Kidney (tissue), 14 donors: ENCODE results near the gene OR52E1. TPM values are rescaled to one million over a fixed set of nuclear protein-coding genes. Genes with fewer than 3 reads are reported as not detected.

Experiments
- DNase-seq, 5 donors: peaks; one replicate each; pipeline ENCODE4 v3.0.0-alpha.2; 2013 to 2020
- FAIRE-seq: peaks from 2 replicates; lab custom pipeline; 2012; peaks lifted over from hg19 to GRCh38; lab: Jason Lieb, UNC
- H3K27ac ChIP-seq, 2 donors: one replicate each; pipeline ENCODE4 v1.7.0; 2013; ENCODE audit warnings: low read depth in 2 of 2, low read length in 2 of 2, inconsistent platforms in 1 of 2
- H3K27me3 ChIP-seq: one replicate; pipeline ENCODE4 v1.7.1; 2013; ENCODE audit warnings: low read length, inconsistent platforms; ENCODE audit not compliant: control insufficient read depth, insufficient read depth
- H3K36me3 ChIP-seq, 3 donors: one replicate each; pipeline versions ENCODE4 v1.7.0 to v1.7.1; 2013; ENCODE audit warnings: low read length in 3 of 3, control low read depth in 1 of 3, inconsistent platforms in 1 of 3; ENCODE audit not compliant: insufficient read depth in 3 of 3, control insufficient read depth in 2 of 3
- H3K4me1 ChIP-seq, 3 donors: one replicate each; pipeline versions ENCODE4 v1.7.0 to v1.7.1; 2013; ENCODE audit warnings: low read length in 3 of 3, inconsistent platforms in 1 of 3, low read depth in 1 of 3; ENCODE audit not compliant: control insufficient read depth in 2 of 3, insufficient read depth in 2 of 3
- H3K4me3 ChIP-seq, 3 donors: one replicate each; pipeline versions ENCODE4 v1.7.0 to v1.8.1; 2013; ENCODE audit warnings: low read length in 3 of 3, control low read depth in 1 of 3, inconsistent platforms in 1 of 3
- H3K9ac ChIP-seq, 3 donors: one replicate each; pipeline versions ENCODE4 v1.7.0 to v1.7.1; 2013; ENCODE audit warnings: low read length in 3 of 3, control low read depth in 1 of 3, inconsistent platforms in 1 of 3
- H3K9me3 ChIP-seq, 3 donors: one replicate each; pipeline versions ENCODE4 v1.7.0 to v1.7.1; 2013; ENCODE audit warnings: low read length in 3 of 3, control low read depth in 1 of 3, inconsistent platforms in 1 of 3; ENCODE audit not compliant: control insufficient read depth in 2 of 3, insufficient read depth in 1 of 3
- intact Hi-C: fragments of 100-400 bp; cut with DNase I; formaldehyde crosslinking; loops from one replicate; pipeline ENCODE4 v1.11.1; 2022
- polyA plus RNA-seq: library from polyadenylated mRNA; stranded (reverse); fragments of 350-450 nt; fragmentation: Illumina TruSeq; extraction: RNeasy Lipid Tissue Mini Kit (QIAGEN cat#74804); gene quantifications from one replicate; pipeline ENCODE4 v1.2.3, GENCODE V29; 2014; ENCODE audit warnings: low read depth, low replicate concordance; ENCODE audit not compliant: insufficient read depth
- total RNA-seq: library from RNA; stranded (reverse); fragmentation: NEBNext Ultra II Directional; extraction: Animal tissue kit (Norgen Biotek cat#: 25700); gene quantifications from one replicate; pipeline ENCODE4 v1.2.1, GENCODE V29; 2021
- TF ChIP-seq, protein P1 (sequence below): IDR thresholded peaks from 3 replicates; pipeline ENCODE4 v1.5.1; 2012; ENCODE audit warnings: mild to moderate bottlenecking, moderate library complexity, borderline replicate concordance; ENCODE audit not compliant: insufficient read depth; ENCODE audit errors: extremely low read depth
- donor health status: control.
- donor health status: control.
- donor health status: control.
- donor health status: control.
- donor health status: control.
- donor health status: DM: yes; HTN: yes; CAD: no.
- donor health status: Normal renal cell carcinoma (clear cell type).

Gene OR52E1
- total and polyA plus RNA-seq, 2 donors from 2014 or later = not detected

GRCh38 chr11:5107285-5107684 lies 37.9 kb downstream of the OR52E1 start:
- DNase-seq = no peak
- Histone ChIP-seq H3K9me3 (no peaks in the 10 kb centered on the region), H3K4me3 (no peak overlapping the region), H3K27me3 (no peaks in the 10 kb centered on the region), H3K27ac (no peak overlapping the region), H3K9ac (no peak overlapping the region), H3K4me1 (no peaks in the 10 kb centered on the region), H3K36me3 (no peaks in the 10 kb centered on the region)
- TF ChIP-seq, protein P1, sequence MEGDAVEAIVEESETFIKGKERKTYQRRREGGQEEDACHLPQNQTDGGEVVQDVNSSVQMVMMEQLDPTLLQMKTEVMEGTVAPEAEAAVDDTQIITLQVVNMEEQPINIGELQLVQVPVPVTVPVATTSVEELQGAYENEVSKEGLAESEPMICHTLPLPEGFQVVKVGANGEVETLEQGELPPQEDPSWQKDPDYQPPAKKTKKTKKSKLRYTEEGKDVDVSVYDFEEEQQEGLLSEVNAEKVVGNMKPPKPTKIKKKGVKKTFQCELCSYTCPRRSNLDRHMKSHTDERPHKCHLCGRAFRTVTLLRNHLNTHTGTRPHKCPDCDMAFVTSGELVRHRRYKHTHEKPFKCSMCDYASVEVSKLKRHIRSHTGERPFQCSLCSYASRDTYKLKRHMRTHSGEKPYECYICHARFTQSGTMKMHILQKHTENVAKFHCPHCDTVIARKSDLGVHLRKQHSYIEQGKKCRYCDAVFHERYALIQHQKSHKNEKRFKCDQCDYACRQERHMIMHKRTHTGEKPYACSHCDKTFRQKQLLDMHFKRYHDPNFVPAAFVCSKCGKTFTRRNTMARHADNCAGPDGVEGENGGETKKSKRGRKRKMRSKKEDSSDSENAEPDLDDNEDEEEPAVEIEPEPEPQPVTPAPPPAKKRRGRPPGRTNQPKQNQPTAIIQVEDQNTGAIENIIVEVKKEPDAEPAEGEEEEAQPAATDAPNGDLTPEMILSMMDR = no peak
- no peak for FAIRE-seq
- intact Hi-C loops = no loop called here

DNA sequence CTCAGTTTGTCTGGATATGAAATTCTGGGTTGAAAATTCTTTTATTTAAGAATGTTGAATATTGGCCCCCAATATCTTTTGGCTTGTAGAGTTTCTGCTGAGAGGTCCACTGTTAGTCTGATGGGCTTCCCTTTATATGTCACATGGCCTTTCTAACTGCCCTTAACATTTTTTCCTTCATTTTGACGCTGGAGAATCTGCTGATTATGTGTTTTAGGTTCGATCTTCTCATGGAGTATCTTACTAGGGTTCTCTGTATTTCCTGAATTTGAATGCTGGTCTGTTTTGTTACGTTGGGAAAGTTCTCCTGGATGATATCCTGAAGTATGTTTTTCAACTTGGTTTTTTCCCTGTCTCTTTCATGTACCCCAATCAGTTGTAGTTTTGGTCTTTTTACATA lies 46.0 kb downstream of the OR52E1 start:
- Histone ChIP-seq H3K9ac (no peak overlapping the region), H3K36me3 (no peaks in the 10 kb centered on the region), H3K9me3 (no peaks in the 10 kb centered on the region), H3K4me1 (no peaks in the 10 kb centered on the region), H3K27me3 (no peaks in the 10 kb centered on the region), H3K4me3 (no peak overlapping the region), H3K27ac (no peak overlapping the region)
- FAIRE-seq = no peak
- no peak for DNase-seq
- intact Hi-C loops = no loop called here
- TF ChIP-seq, protein P1 = no peak

GRCh38 chr11:5117588-5117987 lies 48.2 kb downstream of the OR52E1 start:
- no peaks in the 10 kb centered on the region for H3K4me1 ChIP-seq
- H3K4me3 ChIP-seq = no peak overlapping the region
- H3K36me3 ChIP-seq = no peaks in the 10 kb centered on the region
- no peak overlapping the region for H3K9ac ChIP-seq
- no peaks in the 10 kb centered on the region for H3K27me3 ChIP-seq
- intact Hi-C loops = no loop called here
- FAIRE-seq (no peak), DNase-seq (no peak)
- H3K9me3 ChIP-seq = no peaks in the 10 kb centered on the region
- TF ChIP-seq, protein P1 = no peak
- H3K27ac ChIP-seq = no peak overlapping the region

GRCh38 chr11:5118893-5119292 lies 49.5 kb downstream of the OR52E1 start:
- Histone ChIP-seq H3K27ac (no peak overlapping the region), H3K4me3 (no peak overlapping the region), H3K36me3 (no peaks in the 10 kb centered on the region), H3K9me3 (no peaks in the 10 kb centered on the region), H3K4me1 (no peaks in the 10 kb centered on the region), H3K9ac (no peak overlapping the region), H3K27me3 (no peaks in the 10 kb centered on the region)
- TF ChIP-seq, protein P1 = no peak
- FAIRE-seq (no peak), DNase-seq (no peak)
- intact Hi-C loops = no loop called here
